Sigmoid colon (tissue), 7 donors: Measurements from ENCODE around the gene HEXA. TPM values are rescaled to one million over a fixed set of nuclear protein-coding genes. Genes with fewer than 3 reads are reported as not detected.
"Not testable (repeated sequence)": the region's sequence is repeated elsewhere in the genome, so short reads cannot be mapped to it uniquely, and the experiment has no call there.

Source experiments
- DNase-seq: peaks from one replicate; pipeline ENCODE4 v3.0.0-alpha.2; 2019
- H3K27ac ChIP-seq, 4 donors: fragments of 200-600 bp; sonication (generic); one replicate each; pipeline ENCODE4 v1.5.1; 2016 to 2019; ENCODE audit warnings: mild to moderate bottlenecking in 1 of 4
- H3K27me3 ChIP-seq, 3 donors: fragments of 200-600 bp; sonication (generic); one replicate each; pipeline ENCODE4 v1.5.1; 2019; ENCODE audit warnings: mild to moderate bottlenecking in 1 of 3
- H3K36me3 ChIP-seq, 4 donors: fragments of 200-600 bp; sonication (generic); one replicate each; pipeline ENCODE4 v1.5.1; 2016 to 2019
- H3K4me1 ChIP-seq, 4 donors: fragments of 200-600 bp; sonication (generic); one replicate each; pipeline ENCODE4 v1.5.1; 2017 to 2019
- H3K4me3 ChIP-seq, 4 donors: fragments of 200-600 bp; sonication (generic); one replicate each; pipeline ENCODE4 v1.5.1; 2017 to 2019; ENCODE audit warnings: mild to moderate bottlenecking in 2 of 4, moderate library complexity in 1 of 4
- H3K9me3 ChIP-seq, 4 donors: fragments of 200-600 bp in 3 of 4; sonication (generic) in 3 of 4; one replicate each; pipeline versions ENCODE4 v1.5.1 to v1.6.1; 2013 to 2019
- EP300 ChIP-seq, 4 donors: sonication (generic); formaldehyde crosslinking; IDR thresholded peaks; one replicate each; pipeline ENCODE4 v1.6.1; 2017; ENCODE audit warnings: antibody characterized with exemption in 4 of 4
- POLR2A ChIP-seq, 2 donors: fragments of 450-650 bp; IDR thresholded peaks; one replicate each; pipeline ENCODE4 v1.6.1; 2016; ENCODE audit warnings: antibody characterized with exemption in 2 of 2, mild to moderate bottlenecking in 2 of 2, moderate library complexity in 2 of 2
- POLR2AphosphoS5 ChIP-seq, 4 donors: sonication (generic); formaldehyde crosslinking; IDR thresholded peaks; one replicate each; pipeline ENCODE4 v1.6.1; 2017; ENCODE audit warnings: antibody characterized with exemption in 4 of 4
- WGBS, 2 donors: extraction: QIAGEN DNeasy Blood & Tissue Kit; methylation state at CpG; one replicate each; pipeline ENCODE4 v1.1.7; 2013; 5-methylcytosine and 5-hydroxymethylcytosine counted together
- intact Hi-C: fragments of 100-400 bp; cut with DNase I; formaldehyde crosslinking; loops from one replicate; pipeline ENCODE4 v1.15.1; 2023
- polyA plus RNA-seq, 3 donors: library from polyadenylated mRNA; stranded (reverse); fragments of 200-250 nt; gene quantifications; one replicate each; pipeline ENCODE4 v1.2.3, GENCODE V29; 2013
- total RNA-seq, 4 donors: library from RNA; depleted of rRNA; stranded (reverse); fragments of >200 nt; gene quantifications; one replicate each; pipeline ENCODE4 v1.1.0, GENCODE V29; 2016
- TF ChIP-seq, protein P1 (sequence below), 4 experiments: fragments of 450-650 bp in 3 of 4; fragments of 200-600 bp in 1 of 4; IDR thresholded peaks; one replicate each; pipeline ENCODE4 v1.5.1; 2016 to 2019; ENCODE audit warnings: antibody characterized with exemption in 4 of 4, mild to moderate bottlenecking in 3 of 4, moderate library complexity in 2 of 4
- donor health status: healthy with polysubstance abuse.
- donor health status: Bipolar disorder and iron deficiency.
- donor health status: healthy.

HEXA gene
- total and polyA plus RNA-seq, 7 donors: 35.4 to 80.0 (median 58.3) TPM

- intact Hi-C loops: no loop called here
- no peak overlapping the region for H3K4me3 ChIP-seq
- H3K4me1 ChIP-seq: no peaks in the 10 kb centered on the region
- H3K27ac ChIP-seq: no peak overlapping the region
- DNase-seq: no peak
- TF ChIP-seq POLR2A (IDR thresholded peaks at IDR 0.05) (no peak), POLR2AphosphoS5 (IDR thresholded peaks at IDR 0.05) (no peak)
- TF ChIP-seq, protein P1, sequence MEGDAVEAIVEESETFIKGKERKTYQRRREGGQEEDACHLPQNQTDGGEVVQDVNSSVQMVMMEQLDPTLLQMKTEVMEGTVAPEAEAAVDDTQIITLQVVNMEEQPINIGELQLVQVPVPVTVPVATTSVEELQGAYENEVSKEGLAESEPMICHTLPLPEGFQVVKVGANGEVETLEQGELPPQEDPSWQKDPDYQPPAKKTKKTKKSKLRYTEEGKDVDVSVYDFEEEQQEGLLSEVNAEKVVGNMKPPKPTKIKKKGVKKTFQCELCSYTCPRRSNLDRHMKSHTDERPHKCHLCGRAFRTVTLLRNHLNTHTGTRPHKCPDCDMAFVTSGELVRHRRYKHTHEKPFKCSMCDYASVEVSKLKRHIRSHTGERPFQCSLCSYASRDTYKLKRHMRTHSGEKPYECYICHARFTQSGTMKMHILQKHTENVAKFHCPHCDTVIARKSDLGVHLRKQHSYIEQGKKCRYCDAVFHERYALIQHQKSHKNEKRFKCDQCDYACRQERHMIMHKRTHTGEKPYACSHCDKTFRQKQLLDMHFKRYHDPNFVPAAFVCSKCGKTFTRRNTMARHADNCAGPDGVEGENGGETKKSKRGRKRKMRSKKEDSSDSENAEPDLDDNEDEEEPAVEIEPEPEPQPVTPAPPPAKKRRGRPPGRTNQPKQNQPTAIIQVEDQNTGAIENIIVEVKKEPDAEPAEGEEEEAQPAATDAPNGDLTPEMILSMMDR (IDR thresholded peaks at IDR 0.05): no peak
- no peaks in the 10 kb centered on the region for H3K36me3 ChIP-seq
- whole genome bisulfite sequencing, 2 donors: 69 to 81% methylated on average over 2 of the region's 2 CpGs
- peaks cover 0 to 2% (median 0%) of the 10 kb centered on the region in 4 donors for H3K9me3 ChIP-seq
- H3K27me3 ChIP-seq: no peaks in the 10 kb centered on the region
Observed at GRCh38 chr15:72415304-72415703, 39.5 kb upstream of the HEXA start.

DNA sequence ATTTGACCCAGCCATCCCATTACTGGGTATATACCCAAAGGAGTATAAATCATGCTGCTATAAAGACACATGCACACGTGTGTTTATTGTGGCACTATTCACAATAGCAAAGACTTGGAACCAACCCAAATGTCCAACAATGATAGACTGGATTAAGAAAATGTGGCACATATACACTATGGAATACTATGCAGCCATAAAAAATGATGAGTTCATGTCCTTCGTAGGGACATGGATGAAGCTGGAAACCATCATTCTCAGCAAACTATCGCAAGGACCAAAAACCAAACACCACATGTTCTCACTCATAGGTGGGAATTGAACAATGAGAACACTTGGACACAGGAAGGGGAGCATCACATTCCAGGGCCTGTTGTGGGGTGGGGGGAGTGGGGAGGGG lies 37.5 kb upstream of the HEXA start:
- H3K4me1 ChIP-seq, intact Hi-C loops, H3K27me3 ChIP-seq, H3K27ac ChIP-seq, H3K9me3 ChIP-seq, H3K36me3 ChIP-seq, H3K4me3 ChIP-seq, DNase-seq: not testable (repeated sequence)
- WGBS, 2 donors: 80 to 83% methylated on average over 3 of the region's 3 CpGs

- H3K9me3 ChIP-seq: peaks cover 0 to 2% (median 0%) of the 10 kb centered on the region in 4 donors
- no peaks in the 10 kb centered on the region for H3K36me3 ChIP-seq
- no peak for DNase-seq
- intact Hi-C loops: no loop called here
- H3K4me1 ChIP-seq: no peaks in the 10 kb centered on the region
- no peak overlapping the region for H3K4me3 ChIP-seq
- WGBS, 2 donors: 24 to 41% methylated on average over 1 of the region's 1 CpG
- no peak for TF ChIP-seq POLR2A (IDR thresholded peaks at IDR 0.05)
- TF ChIP-seq, protein P1 (IDR thresholded peaks at IDR 0.05): no peak
- H3K27me3 ChIP-seq: no peaks in the 10 kb centered on the region
- H3K27ac ChIP-seq: no peak overlapping the region
Observed at GRCh38 chr15:72411544-72411943, 35.7 kb upstream of the HEXA start.

- H3K9me3 ChIP-seq: peaks cover 0 to 2% (median 0%) of the 10 kb centered on the region in 4 donors
- TF ChIP-seq POLR2AphosphoS5 (IDR thresholded peaks at IDR 0.05) (no peak), EP300 (IDR thresholded peaks at IDR 0.05) (no peak), POLR2A (IDR thresholded peaks at IDR 0.05) (no peak)
- TF ChIP-seq, protein P1 (IDR thresholded peaks at IDR 0.05): no peak
- no peak for DNase-seq
- H3K4me1 ChIP-seq: no peaks in the 10 kb centered on the region
- no peak overlapping the region for H3K27ac ChIP-seq
- 90 to 91% methylated on average over 5 of the region's 5 CpGs for WGBS, 2 donors
- intact Hi-C loops: no loop called here
- H3K36me3 ChIP-seq: no peaks in the 10 kb centered on the region
- no peaks in the 10 kb centered on the region for H3K27me3 ChIP-seq
- no peak overlapping the region for H3K4me3 ChIP-seq
Observed at GRCh38 chr15:72411111-72411510, 35.3 kb upstream of the HEXA start.

- Histone ChIP-seq H3K36me3 (no peaks in the 10 kb centered on the region), H3K27ac (no peak overlapping the region), H3K27me3 (no peaks in the 10 kb centered on the region), H3K4me3 (no peak overlapping the region), H3K9me3 (peaks cover 0 to 2% (median 0%) of the 10 kb centered on the region in 4 donors), H3K4me1 (no peaks in the 10 kb centered on the region)
- no peak for DNase-seq
- TF ChIP-seq, protein P1 (IDR thresholded peaks at IDR 0.05): no peak
- no peak for TF ChIP-seq POLR2AphosphoS5 (IDR thresholded peaks at IDR 0.05)
- TF ChIP-seq EP300 (IDR thresholded peaks at IDR 0.05): no peak
- no peak for TF ChIP-seq POLR2A (IDR thresholded peaks at IDR 0.05)
- WGBS, 2 donors: 83 to 84% methylated on average over 3 of the region's 3 CpGs
- intact Hi-C loops: no loop called here
Observed at GRCh38 chr15:72406936-72407335, 31.1 kb upstream of the HEXA start.
